HL-60 (cell line): ENCODE data around the gene DLX1.

Source experiments
- DNase-seq, 2 experiments: peaks; one replicate each; pipeline ENCODE4 v3.0.0-alpha.2; 2010 to 2020; ENCODE audit warnings: low read depth in 1 of 2, low spot score in 1 of 2
- H3K27ac ChIP-seq: fragments of 250-450 bp; sonication (Bioruptor Pico); replicated peaks from 2 replicates; pipeline ENCODE4 v1.5.1; 2020; ENCODE audit warnings: mild to moderate bottlenecking, moderate library complexity
- H3K27me3 ChIP-seq: fragments of 250-450 bp; sonication (Bioruptor Pico); 2 replicates; pipeline ENCODE4 v1.5.1; 2021; ENCODE audit warnings: mild to moderate bottlenecking, moderate library complexity; ENCODE audit not compliant: insufficient read depth, poor library complexity, severe bottlenecking
- H3K4me3 ChIP-seq: replicated peaks from 2 replicates; pipeline ENCODE4 v1.5.1; 2011; ENCODE audit warnings: mild to moderate bottlenecking, control low read depth, low read length; ENCODE audit not compliant: insufficient read depth
- GABPA ChIP-seq: IDR thresholded peaks from 2 replicates; pipeline ENCODE4 v1.6.1; 2012; ENCODE audit warnings: low read depth
- POLR2AphosphoS5 ChIP-seq: IDR thresholded peaks from 2 replicates; pipeline ENCODE4 v1.6.1; 2012; ENCODE audit warnings: low read depth
- SPI1 ChIP-seq: IDR thresholded peaks from 2 replicates; pipeline ENCODE4 v1.6.1; 2012; ENCODE audit warnings: low read depth, mild to moderate bottlenecking, borderline replicate concordance
- TF ChIP-seq, protein P1 (sequence below): IDR thresholded peaks from 2 replicates; pipeline ENCODE4 v1.6.1; 2012; ENCODE audit warnings: low read depth; ENCODE audit not compliant: insufficient replicate concordance
- TF ChIP-seq, protein P2 (sequence below): IDR thresholded peaks from one replicate; pipeline ENCODE4 v1.5.1; 2011; ENCODE audit warnings: low read length, control low read depth, inconsistent platforms; ENCODE audit not compliant: insufficient read depth

Gene DLX1

DNA sequence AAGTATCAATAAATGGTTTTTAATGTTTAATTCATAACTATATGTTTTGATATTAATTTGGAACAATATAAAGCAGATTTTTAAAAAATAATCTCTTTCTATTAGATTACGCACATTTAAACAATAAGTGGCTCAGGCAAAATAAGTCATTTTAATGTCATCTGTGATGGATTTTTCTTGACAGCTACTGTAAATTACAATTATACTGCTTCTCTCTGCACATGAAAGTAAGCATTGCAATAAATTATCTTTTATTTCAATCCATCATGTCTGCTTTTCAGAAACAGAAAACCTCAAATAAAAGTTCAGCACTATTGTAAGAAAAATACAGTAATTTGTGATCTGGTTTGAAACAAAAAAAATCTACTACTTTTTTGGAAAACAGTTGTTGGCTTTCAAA, 11.1 kb upstream of the DLX1 start:
- Histone ChIP-seq H3K4me3 (no peak overlapping the region), H3K27ac (no peak overlapping the region), H3K27me3 (no peaks in the 10 kb centered on the region)
- TF ChIP-seq, protein P1, sequence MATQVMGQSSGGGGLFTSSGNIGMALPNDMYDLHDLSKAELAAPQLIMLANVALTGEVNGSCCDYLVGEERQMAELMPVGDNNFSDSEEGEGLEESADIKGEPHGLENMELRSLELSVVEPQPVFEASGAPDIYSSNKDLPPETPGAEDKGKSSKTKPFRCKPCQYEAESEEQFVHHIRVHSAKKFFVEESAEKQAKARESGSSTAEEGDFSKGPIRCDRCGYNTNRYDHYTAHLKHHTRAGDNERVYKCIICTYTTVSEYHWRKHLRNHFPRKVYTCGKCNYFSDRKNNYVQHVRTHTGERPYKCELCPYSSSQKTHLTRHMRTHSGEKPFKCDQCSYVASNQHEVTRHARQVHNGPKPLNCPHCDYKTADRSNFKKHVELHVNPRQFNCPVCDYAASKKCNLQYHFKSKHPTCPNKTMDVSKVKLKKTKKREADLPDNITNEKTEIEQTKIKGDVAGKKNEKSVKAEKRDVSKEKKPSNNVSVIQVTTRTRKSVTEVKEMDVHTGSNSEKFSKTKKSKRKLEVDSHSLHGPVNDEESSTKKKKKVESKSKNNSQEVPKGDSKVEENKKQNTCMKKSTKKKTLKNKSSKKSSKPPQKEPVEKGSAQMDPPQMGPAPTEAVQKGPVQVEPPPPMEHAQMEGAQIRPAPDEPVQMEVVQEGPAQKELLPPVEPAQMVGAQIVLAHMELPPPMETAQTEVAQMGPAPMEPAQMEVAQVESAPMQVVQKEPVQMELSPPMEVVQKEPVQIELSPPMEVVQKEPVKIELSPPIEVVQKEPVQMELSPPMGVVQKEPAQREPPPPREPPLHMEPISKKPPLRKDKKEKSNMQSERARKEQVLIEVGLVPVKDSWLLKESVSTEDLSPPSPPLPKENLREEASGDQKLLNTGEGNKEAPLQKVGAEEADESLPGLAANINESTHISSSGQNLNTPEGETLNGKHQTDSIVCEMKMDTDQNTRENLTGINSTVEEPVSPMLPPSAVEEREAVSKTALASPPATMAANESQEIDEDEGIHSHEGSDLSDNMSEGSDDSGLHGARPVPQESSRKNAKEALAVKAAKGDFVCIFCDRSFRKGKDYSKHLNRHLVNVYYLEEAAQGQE = no peak
- no peak for TF ChIP-seq POLR2AphosphoS5
- TF ChIP-seq SPI1 = no peak
- TF ChIP-seq, protein P2, sequence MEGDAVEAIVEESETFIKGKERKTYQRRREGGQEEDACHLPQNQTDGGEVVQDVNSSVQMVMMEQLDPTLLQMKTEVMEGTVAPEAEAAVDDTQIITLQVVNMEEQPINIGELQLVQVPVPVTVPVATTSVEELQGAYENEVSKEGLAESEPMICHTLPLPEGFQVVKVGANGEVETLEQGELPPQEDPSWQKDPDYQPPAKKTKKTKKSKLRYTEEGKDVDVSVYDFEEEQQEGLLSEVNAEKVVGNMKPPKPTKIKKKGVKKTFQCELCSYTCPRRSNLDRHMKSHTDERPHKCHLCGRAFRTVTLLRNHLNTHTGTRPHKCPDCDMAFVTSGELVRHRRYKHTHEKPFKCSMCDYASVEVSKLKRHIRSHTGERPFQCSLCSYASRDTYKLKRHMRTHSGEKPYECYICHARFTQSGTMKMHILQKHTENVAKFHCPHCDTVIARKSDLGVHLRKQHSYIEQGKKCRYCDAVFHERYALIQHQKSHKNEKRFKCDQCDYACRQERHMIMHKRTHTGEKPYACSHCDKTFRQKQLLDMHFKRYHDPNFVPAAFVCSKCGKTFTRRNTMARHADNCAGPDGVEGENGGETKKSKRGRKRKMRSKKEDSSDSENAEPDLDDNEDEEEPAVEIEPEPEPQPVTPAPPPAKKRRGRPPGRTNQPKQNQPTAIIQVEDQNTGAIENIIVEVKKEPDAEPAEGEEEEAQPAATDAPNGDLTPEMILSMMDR = no peak
- no peak for TF ChIP-seq GABPA
- no peak for DNase-seq

DNA sequence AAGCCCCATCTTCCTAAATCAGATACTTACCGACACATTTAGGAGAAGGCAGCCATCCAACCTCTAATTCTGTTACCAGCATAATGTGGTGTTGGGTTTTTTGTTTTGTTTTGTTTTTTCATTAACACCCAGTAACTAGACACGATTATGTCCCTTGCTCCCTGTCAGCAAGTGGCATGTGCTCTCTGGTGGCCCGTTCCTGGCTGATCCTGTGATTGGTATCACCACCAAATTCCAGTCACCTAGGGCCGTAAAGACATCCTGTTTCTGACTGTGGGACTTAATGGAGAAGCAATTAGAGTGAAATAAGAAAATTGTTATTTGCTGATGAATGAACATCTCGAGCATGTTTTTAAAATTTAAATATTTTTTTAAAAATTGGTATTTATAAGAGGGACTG, 5.9 kb upstream of the DLX1 start:
- no peak overlapping the region for H3K27ac ChIP-seq
- H3K27me3 ChIP-seq = peaks cover 39% of the 10 kb centered on the region
- no peak overlapping the region for H3K4me3 ChIP-seq
- TF ChIP-seq POLR2AphosphoS5 (no peak), SPI1 (no peak), GABPA (no peak)
- TF ChIP-seq, protein P2 = no peak
- TF ChIP-seq, protein P1 = no peak
- DNase-seq = no peak

DNA sequence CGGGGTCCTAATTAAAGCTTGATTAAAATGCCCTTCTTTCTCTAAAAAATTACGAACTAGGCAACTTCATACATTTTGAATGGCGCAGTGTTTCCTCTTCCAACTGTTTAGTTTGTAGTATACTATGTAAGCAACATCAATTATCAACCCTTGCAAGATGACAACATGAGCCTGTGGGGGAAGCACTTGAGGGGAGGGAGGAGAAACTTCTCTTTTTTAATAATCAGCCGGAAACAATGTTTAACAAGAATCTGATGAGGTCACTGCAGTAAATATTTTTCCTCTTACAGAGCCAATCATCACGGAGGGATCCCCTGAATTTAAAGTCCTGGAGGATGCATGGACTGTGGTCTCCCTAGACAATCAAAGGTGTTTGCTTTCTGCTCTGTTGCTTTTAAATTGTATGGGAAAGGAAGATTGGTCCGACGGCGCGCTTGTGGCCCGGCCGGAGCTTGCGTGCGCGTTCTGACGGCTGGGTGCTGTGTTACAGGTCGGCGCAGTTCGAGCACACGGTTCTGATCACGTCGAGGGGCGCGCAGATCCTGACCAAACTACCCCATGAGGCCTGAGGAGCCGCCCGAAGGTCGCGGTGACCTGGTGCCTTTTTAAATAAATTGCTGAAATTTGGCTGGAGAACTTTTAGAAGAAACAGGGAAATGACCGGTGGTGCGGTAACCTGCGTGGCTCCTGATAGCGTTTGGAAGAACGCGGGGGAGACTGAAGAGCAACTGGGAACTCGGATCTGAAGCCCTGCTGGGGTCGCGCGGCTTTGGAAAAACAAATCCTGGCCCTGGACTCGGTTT, 5.3 kb upstream of the DLX1 start:
- peak overlapping the region; percentile 13 for H3K4me3 ChIP-seq
- TF ChIP-seq, protein P2 = no peak
- TF ChIP-seq POLR2AphosphoS5 = no peak
- H3K27ac ChIP-seq = no peak overlapping the region
- peak in 1 of 2 experiments; percentile 63 for DNase-seq
- H3K27me3 ChIP-seq = peaks cover 40% of the 10 kb centered on the region
